ENCODE data around the gene DENND4A.

GRCh38 chr15:65663521-65663920, 128.6 kb downstream of the DENND4A start:
- TF ChIP-seq CTCF (IDR thresholded peaks at IDR 0.05; ENCODE audit: low read depth, low read length, poor library complexity, severe bottlenecking) (no peak), EZH2phosphoT487 (IDR thresholded peaks at IDR 0.05; ENCODE audit: borderline replicate concordance, low read length) (no peak)
